EL (cell line): ENCODE results near the gene SPEM2.

Experiments
- DNase-seq: peaks from one replicate; pipeline ENCODE4 v3.0.0-alpha.2; 2016

SPEM2 gene

DNA sequence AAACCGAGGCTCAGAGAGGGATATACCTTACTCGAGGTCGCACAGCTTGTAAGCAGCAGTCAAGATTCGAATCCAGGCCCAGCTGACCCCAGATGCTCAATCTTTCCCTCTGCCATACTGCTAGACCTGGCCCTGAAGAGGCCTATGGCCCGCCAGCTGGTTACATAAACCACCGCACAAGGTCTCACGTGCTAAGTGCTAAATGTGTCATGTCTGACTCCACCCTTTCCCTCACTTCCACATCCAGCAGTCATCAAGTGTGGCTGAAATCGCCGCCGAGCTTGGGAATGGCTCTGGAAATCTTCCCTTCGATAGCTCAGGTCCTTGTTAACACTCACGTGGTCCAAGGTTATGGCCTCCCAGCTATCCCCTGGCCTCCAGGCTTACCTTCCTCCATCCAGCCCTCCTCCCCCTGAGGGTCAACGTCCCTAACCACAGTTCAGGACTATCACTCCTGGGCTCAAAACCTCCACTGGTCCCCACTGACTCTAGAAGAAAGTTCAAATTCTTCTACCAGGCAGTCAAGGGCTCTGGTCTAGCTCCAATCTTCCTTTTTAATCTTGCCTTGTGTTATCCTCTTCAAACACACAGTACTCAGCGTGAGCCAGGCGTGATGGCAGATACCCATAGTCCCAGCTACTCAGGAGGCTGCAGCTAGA lies 50.5 kb downstream of the SPEM2 start:
- peak; percentile 26 for DNase-seq

DNA sequence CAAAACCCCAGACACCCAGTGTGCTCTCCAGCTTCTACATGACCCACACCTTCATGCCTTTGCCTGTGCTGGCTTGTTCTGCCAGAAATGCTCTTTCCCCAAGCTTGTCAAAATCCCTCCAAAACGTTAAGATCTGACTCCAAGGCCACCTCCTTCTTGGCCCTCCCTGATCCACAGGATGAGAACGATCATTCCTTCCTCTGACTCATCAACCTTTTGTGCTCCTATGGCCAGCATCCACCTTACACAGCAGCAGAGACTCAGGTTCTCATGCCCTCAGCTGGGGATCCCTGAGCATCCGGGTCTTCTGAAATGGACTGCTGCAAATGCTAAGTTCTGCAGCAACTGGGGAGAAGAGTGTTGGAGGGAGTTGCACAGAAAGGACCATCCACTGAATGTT lies 51.1 kb downstream of the SPEM2 start:
- DNase-seq = peak; percentile 69

DNA sequence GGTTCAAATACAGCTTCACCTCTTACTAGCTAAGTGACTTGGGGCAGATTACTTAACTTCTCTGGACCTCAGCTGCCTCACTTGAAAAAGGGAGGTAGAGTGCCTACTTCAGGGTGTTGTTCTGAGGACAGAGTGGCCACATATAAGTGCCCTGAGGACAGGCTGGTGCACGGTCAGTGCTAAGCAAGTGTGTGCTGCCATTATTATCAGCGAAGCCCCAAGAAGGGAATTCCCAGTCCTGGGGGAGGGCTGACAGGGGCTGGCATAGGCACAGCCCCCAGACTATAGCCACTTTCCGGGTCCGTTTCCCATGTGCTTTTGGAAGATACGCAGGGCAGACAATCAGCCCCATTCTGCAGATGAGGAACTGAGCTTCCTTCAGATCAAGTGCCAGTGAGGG lies 51.5 kb downstream of the SPEM2 start:
- DNase-seq = no peak
